Neural progenitor cell (in vitro differentiated cells): ENCODE data around the gene COMMD1. TPM values are rescaled to one million over a fixed set of nuclear protein-coding genes. Genes with fewer than 3 reads are reported as not detected.
"Not testable (repeated sequence)": the region's sequence is repeated elsewhere in the genome, so short reads cannot be mapped to it uniquely, and the experiment has no call there.

Experiments
- DNase-seq: peaks from one replicate; pipeline ENCODE4 v3.0.0-alpha.2; 2016; ENCODE audit warnings: low spot score
- H2AFZ ChIP-seq: fragments of 200-600 bp; sonication (generic); replicated peaks from 2 replicates; pipeline ENCODE4 v1.6.1; 2016; ENCODE audit warnings: antibody characterized with exemption
- H3F3A ChIP-seq: fragments of 200-600 bp; sonication (generic); 2 replicates; pipeline ENCODE4 v1.6.1; 2016; ENCODE audit warnings: antibody characterized with exemption, low read depth
- H3K27ac ChIP-seq: fragments of 200-600 bp; sonication (generic); 2 replicates; pipeline ENCODE4 v1.5.1; 2016; ENCODE audit warnings: mild to moderate bottlenecking
- H3K27me3 ChIP-seq: fragments of 200-600 bp; sonication (generic); 2 replicates; pipeline ENCODE4 v1.6.1; 2016; ENCODE audit warnings: mild to moderate bottlenecking, moderate library complexity
- H3K36me3 ChIP-seq: fragments of 200-600 bp; sonication (generic); 2 replicates; pipeline ENCODE4 v1.5.1; 2016
- H3K4me1 ChIP-seq: fragments of 200-600 bp; sonication (generic); 2 replicates; pipeline ENCODE4 v1.6.1; 2016; ENCODE audit warnings: mixed run types
- H3K4me2 ChIP-seq: fragments of 200-600 bp; sonication (generic); 2 replicates; pipeline ENCODE4 v1.6.1; 2016
- H3K4me3 ChIP-seq: fragments of 200-600 bp; sonication (generic); 2 replicates; pipeline ENCODE4 v1.5.1; 2016
- H3K79me2 ChIP-seq: fragments of 200-600 bp; sonication (generic); 2 replicates; pipeline ENCODE4 v1.6.1; 2016; ENCODE audit warnings: low read depth
- H3K9ac ChIP-seq: fragments of 200-600 bp; sonication (generic); 2 replicates; pipeline ENCODE4 v1.6.1; 2016
- H3K9me3 ChIP-seq: fragments of 200-600 bp; sonication (generic); 2 replicates; pipeline ENCODE4 v1.5.1; 2016; ENCODE audit warnings: low read depth
- H4K20me1 ChIP-seq: fragments of 200-600 bp; sonication (generic); 2 replicates; pipeline ENCODE4 v1.6.1; 2016; ENCODE audit warnings: low read depth
- H3K27ac Mint-ChIP-seq: 3 replicates; pipeline ENCODE4 v1.8.0; 2021; ENCODE audit warnings: mixed read lengths
- H3K27me3 Mint-ChIP-seq: 2 replicates; pipeline ENCODE4 v1.8.0; 2022; ENCODE audit warnings: low read depth, mild to moderate bottlenecking, inconsistent platforms, moderate library complexity, mixed read lengths; ENCODE audit not compliant: insufficient read depth
- H3K36me3 Mint-ChIP-seq: 3 replicates; pipeline ENCODE4 v1.8.0; 2021; ENCODE audit warnings: mixed read lengths
- H3K4me1 Mint-ChIP-seq: 3 replicates; pipeline ENCODE4 v1.8.0; 2021; ENCODE audit warnings: mixed read lengths
- H3K4me3 Mint-ChIP-seq: 3 replicates; pipeline ENCODE4 v1.8.0; 2021; ENCODE audit warnings: mild to moderate bottlenecking, moderate library complexity, mixed read lengths
- H3K9me3 Mint-ChIP-seq: 3 replicates; pipeline ENCODE4 v1.8.0; 2020; ENCODE audit warnings: mixed read lengths
- CTCF ChIP-seq: fragments of 200-600 bp; sonication (generic); IDR thresholded peaks from 2 replicates; pipeline ENCODE4 v1.5.1; 2017; ENCODE audit warnings: antibody characterized with exemption, mild to moderate bottlenecking
- EZH2 ChIP-seq: fragments of 200-600 bp; sonication (generic); IDR thresholded peaks from 2 replicates; pipeline ENCODE4 v1.6.1; 2017; ENCODE audit warnings: antibody characterized with exemption, mild to moderate bottlenecking, moderate library complexity
- EZH2phosphoT487 ChIP-seq: fragments of 200-600 bp; sonication (generic); IDR thresholded peaks from 2 replicates; pipeline ENCODE4 v1.6.1; 2017; ENCODE audit warnings: antibody characterized with exemption
- total RNA-seq: library from RNA; depleted of rRNA; stranded (reverse); fragments of >200 nt; gene quantifications from 2 replicates; pipeline ENCODE4 v1.2.3, GENCODE V29; 2015; ENCODE audit warnings: low replicate concordance

Gene COMMD1
- total RNA-seq, 1 donor from 2014 or later, result 26.7 TPM

DNA sequence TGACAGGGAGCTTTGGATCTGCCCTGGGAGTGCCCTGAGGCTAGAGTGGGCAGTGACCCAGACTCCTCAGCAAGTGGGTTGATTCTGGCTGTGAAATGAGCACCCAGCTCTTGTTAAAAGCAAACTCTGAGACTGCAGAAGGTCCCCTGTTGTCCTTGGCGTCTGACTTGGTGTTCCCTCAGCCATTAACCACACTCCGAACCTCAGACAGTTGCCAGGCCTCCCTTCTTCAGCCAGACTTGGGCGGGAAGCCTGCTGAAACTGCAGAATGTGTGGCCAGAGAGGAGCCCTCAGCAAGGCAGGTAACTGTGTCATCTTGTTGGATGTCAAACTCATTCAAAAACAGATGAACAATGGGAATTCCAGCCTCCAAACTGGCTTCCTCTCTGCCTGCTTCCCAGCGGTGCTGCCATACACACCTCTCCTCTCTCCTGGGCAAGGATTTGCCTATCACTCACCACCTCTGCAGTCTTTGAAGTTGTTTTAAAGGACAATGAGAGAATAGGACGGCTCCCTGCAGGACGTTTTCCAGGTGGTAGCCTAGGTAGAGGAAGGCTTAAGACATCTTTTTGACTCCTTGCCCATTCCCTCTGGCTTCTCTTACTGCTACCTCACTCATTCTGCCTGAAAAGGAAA is 251.5 kb downstream of the COMMD1 start:
- no peak for DNase-seq
- H3K27ac Mint-ChIP-seq, result no peak overlapping the region

GRCh38 chr2:62158444-62159121 is 253.1 kb downstream of the COMMD1 start:
- H3K27me3 ChIP-seq, result peaks cover 62% of the 10 kb centered on the region
- Mint-ChIP-seq H3K9me3 (no peaks in the 10 kb centered on the region), H3K4me1 (peaks cover 11% of the 10 kb centered on the region), H3K27ac (no peak overlapping the region), H3K4me3 (no peak overlapping the region), H3K36me3 (no peaks in the 10 kb centered on the region), H3K27me3 (peaks cover 2% of the 10 kb centered on the region)
- H3K27ac ChIP-seq, result no peak overlapping the region
- TF ChIP-seq EZH2phosphoT487, result no peak
- no peak for TF ChIP-seq EZH2
- TF ChIP-seq CTCF, result no peak
- H3K4me2 ChIP-seq, result no peak overlapping the region
- H3K9ac ChIP-seq, result no peak overlapping the region
- H3K9me3 ChIP-seq, result no peaks in the 10 kb centered on the region
- H3F3A ChIP-seq, result peaks cover 19% of the 10 kb centered on the region
- peaks cover 25% of the 10 kb centered on the region for H4K20me1 ChIP-seq
- H3K4me3 ChIP-seq, result no peak overlapping the region
- no peak for DNase-seq
- no peak overlapping the region for H2AFZ ChIP-seq
- peaks cover 13% of the 10 kb centered on the region for H3K4me1 ChIP-seq
- H3K36me3 ChIP-seq, result no peaks in the 10 kb centered on the region
- no peaks in the 10 kb centered on the region for H3K79me2 ChIP-seq

More for the DNA sequence above, 251.5 kb downstream of the COMMD1 start:
- Histone ChIP-seq H3K9ac (no peak overlapping the region), H4K20me1 (peaks cover 9% of the 10 kb centered on the region), H3K4me2 (no peak overlapping the region), H3K4me1 (no peaks in the 10 kb centered on the region), H3K27me3 (peaks cover 46% of the 10 kb centered on the region), H3F3A (peaks cover 5% of the 10 kb centered on the region), H3K4me3 (no peak overlapping the region), H3K9me3 (no peaks in the 10 kb centered on the region), H3K79me2 (no peaks in the 10 kb centered on the region), H2AFZ (no peak overlapping the region), H3K36me3 (no peaks in the 10 kb centered on the region), H3K27ac (no peak overlapping the region)
- H3K36me3 Mint-ChIP-seq, result no peaks in the 10 kb centered on the region
- no peak overlapping the region for H3K4me3 Mint-ChIP-seq
- no peak for TF ChIP-seq EZH2
- TF ChIP-seq CTCF, result no peak
- no peak for TF ChIP-seq EZH2phosphoT487
- H3K9me3 Mint-ChIP-seq, result no peaks in the 10 kb centered on the region
- no peaks in the 10 kb centered on the region for H3K27me3 Mint-ChIP-seq
- no peaks in the 10 kb centered on the region for H3K4me1 Mint-ChIP-seq

- peaks cover 79% of the 10 kb centered on the region for H3K27me3 ChIP-seq
- not testable (repeated sequence) for H3K4me2 ChIP-seq, H3K36me3 ChIP-seq, H3K79me2 ChIP-seq, H3K27me3 Mint-ChIP-seq, H3K4me3 Mint-ChIP-seq, H3K9me3 Mint-ChIP-seq, H3K27ac Mint-ChIP-seq, H3K9me3 ChIP-seq, H3K9ac ChIP-seq, H3K4me3 ChIP-seq, DNase-seq, H3K36me3 Mint-ChIP-seq, H3K27ac ChIP-seq, H2AFZ ChIP-seq
- H3F3A ChIP-seq, result peaks cover 29% of the 10 kb centered on the region
- peaks cover 40% of the 10 kb centered on the region for H4K20me1 ChIP-seq
- H3K4me1 Mint-ChIP-seq, result peaks cover 21% of the 10 kb centered on the region
- H3K4me1 ChIP-seq, result peaks cover 24% of the 10 kb centered on the region
These were observed 255.2 kb downstream of the COMMD1 start for GRCh38 chr2:62160691-62161090.
